ENCODE data around the gene RDM1.

The RDM1 gene

GRCh38 chr17:35909408-35909807 is 21.2 kb downstream of the RDM1 start:
- no peak for DNase-seq (ENCODE audit: low read depth)
- no peak overlapping the region for H3K4me3 ChIP-seq (ENCODE audit: low read depth, low read length)
- no peak for TF ChIP-seq CTCF (conservative IDR thresholded peaks at IDR 0.05; ENCODE audit: low read depth, low read length)

- no peak for TF ChIP-seq CTCF (conservative IDR thresholded peaks at IDR 0.05; ENCODE audit: low read depth, low read length)
- H3K4me3 ChIP-seq (ENCODE audit: low read depth, low read length), result no peak overlapping the region
- no peak for DNase-seq (ENCODE audit: low read depth)
Measured at GRCh38 chr17:35907691-35908090, 22.9 kb downstream of the RDM1 start.

- no peak for TF ChIP-seq CTCF (conservative IDR thresholded peaks at IDR 0.05; ENCODE audit: low read depth, low read length)
- no peak for DNase-seq (ENCODE audit: low read depth)
- H3K4me3 ChIP-seq (ENCODE audit: low read depth, low read length), result no peak overlapping the region
Measured at GRCh38 chr17:35906926-35907637, 23.5 kb downstream of the RDM1 start.

GRCh38 chr17:35906191-35906925 is 24.2 kb downstream of the RDM1 start:
- peak; percentile 56 for DNase-seq (ENCODE audit: low read depth)
- H3K4me3 ChIP-seq (ENCODE audit: low read depth, low read length), result no peak overlapping the region
- no peak for TF ChIP-seq CTCF (conservative IDR thresholded peaks at IDR 0.05; ENCODE audit: low read depth, low read length)

GRCh38 chr17:35903451-35903850 is 27.1 kb downstream of the RDM1 start:
- TF ChIP-seq CTCF (conservative IDR thresholded peaks at IDR 0.05; ENCODE audit: low read depth, low read length), result no peak
- no peak overlapping the region for H3K4me3 ChIP-seq (ENCODE audit: low read depth, low read length)
- no peak for DNase-seq (ENCODE audit: low read depth)

- H3K4me3 ChIP-seq (ENCODE audit: low read depth, low read length), result no peak overlapping the region
- no peak for TF ChIP-seq CTCF (conservative IDR thresholded peaks at IDR 0.05; ENCODE audit: low read depth, low read length)
- no peak for DNase-seq (ENCODE audit: low read depth)
Measured at GRCh38 chr17:35901631-35902175, 28.9 kb downstream of the RDM1 start.
